Measurements from ENCODE around the gene EHMT1.

DNA sequence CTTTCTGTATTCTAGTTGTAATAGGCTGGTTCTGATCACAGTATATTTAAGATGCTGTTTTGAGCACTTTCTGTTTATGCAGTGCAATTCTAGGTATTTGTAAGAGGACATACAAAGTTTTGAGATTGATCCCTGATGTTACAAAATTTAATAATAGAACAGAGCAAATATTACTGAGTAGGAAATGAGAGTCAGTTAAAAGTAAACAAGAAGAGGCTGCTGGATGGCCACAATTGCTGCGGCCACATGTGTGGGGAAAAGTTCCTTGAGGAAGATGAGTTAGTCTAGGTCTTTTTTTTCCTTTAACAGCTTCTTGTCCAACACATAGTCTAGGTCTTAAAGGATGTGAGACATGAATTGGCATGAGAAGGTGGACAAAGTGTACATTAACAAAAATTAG is 11.3 kb downstream of the EHMT1 start:
- TF ChIP-seq JUND (IDR thresholded peaks at IDR 0.05; ENCODE audit: borderline replicate concordance, low read depth, low read length) = no peak
- no peak for TF ChIP-seq JUND (tag; IDR thresholded peaks at IDR 0.05; ENCODE audit: borderline replicate concordance, low read depth, low read length)
- no peak for TF ChIP-seq POLR2A (conservative IDR thresholded peaks at IDR 0.05)
- no peak for TF ChIP-seq RAD21 (CRISPR knock-in tag; conservative IDR thresholded peaks at IDR 0.05 in 1 of 2, IDR thresholded peaks at IDR 0.05 in 1 of 2)
- TF ChIP-seq ZKSCAN8 (CRISPR knock-in tag; IDR thresholded peaks at IDR 0.05) = no peak
- TF ChIP-seq, protein P1, sequence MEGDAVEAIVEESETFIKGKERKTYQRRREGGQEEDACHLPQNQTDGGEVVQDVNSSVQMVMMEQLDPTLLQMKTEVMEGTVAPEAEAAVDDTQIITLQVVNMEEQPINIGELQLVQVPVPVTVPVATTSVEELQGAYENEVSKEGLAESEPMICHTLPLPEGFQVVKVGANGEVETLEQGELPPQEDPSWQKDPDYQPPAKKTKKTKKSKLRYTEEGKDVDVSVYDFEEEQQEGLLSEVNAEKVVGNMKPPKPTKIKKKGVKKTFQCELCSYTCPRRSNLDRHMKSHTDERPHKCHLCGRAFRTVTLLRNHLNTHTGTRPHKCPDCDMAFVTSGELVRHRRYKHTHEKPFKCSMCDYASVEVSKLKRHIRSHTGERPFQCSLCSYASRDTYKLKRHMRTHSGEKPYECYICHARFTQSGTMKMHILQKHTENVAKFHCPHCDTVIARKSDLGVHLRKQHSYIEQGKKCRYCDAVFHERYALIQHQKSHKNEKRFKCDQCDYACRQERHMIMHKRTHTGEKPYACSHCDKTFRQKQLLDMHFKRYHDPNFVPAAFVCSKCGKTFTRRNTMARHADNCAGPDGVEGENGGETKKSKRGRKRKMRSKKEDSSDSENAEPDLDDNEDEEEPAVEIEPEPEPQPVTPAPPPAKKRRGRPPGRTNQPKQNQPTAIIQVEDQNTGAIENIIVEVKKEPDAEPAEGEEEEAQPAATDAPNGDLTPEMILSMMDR (IDR thresholded peaks at IDR 0.05 in 2 of 3, conservative IDR thresholded peaks at IDR 0.05 in 1 of 3; ENCODE audit: insufficient read depth in 2 of 3, low read depth in 1 of 3, low read length in 3 of 3) = no peak
